Kidney tubule cell (primary cell): Measurements from ENCODE around the gene GPR176.

ENCODE experiments used
- DNase-seq: peaks from one replicate; pipeline ENCODE4 v3.0.0-alpha.2; 2018; ENCODE audit warnings: low spot score

GPR176 gene

GRCh38 chr15:39919748-39920509 lies at the start of gene GPR176:
Gene GPR176, minus strand, starts transcription at chr15:39920266. Its CDS starts 240 bp downstream, at chr15:39920026.
- DNase-seq, result peak; percentile 87

- no peak for DNase-seq
Measured at GRCh38 chr15:39969002-39969394, 48.9 kb upstream of the GPR176 start.

GRCh38 chr15:39968273-39969001 lies 48.4 kb upstream of the GPR176 start:
- DNase-seq, result no peak

GRCh38 chr15:39966521-39966920 lies 46.5 kb upstream of the GPR176 start:
- no peak for DNase-seq

- DNase-seq, result no peak
Measured at GRCh38 chr15:39963786-39964185, 43.7 kb upstream of the GPR176 start.

GRCh38 chr15:39961051-39961450 lies 41.0 kb upstream of the GPR176 start:
- DNase-seq, result no peak

GRCh38 chr15:39960411-39960810 lies 40.3 kb upstream of the GPR176 start:
- no peak for DNase-seq

GRCh38 chr15:39959411-39959810 lies 39.3 kb upstream of the GPR176 start:
- no peak for DNase-seq

- DNase-seq, result no peak
Measured at GRCh38 chr15:39957481-39957880, 37.4 kb upstream of the GPR176 start.

- DNase-seq, result no peak
Measured at GRCh38 chr15:39953521-39953920, 33.5 kb upstream of the GPR176 start.

- DNase-seq, result no peak
Measured at GRCh38 chr15:39951561-39951960, 31.5 kb upstream of the GPR176 start.

GRCh38 chr15:39948817-39949216 lies 28.8 kb upstream of the GPR176 start:
- no peak for DNase-seq

GRCh38 chr15:39947401-39948197 lies 27.5 kb upstream of the GPR176 start:
- DNase-seq, result no peak

- DNase-seq, result peak; percentile 19
Measured at GRCh38 chr15:39946862-39947261, 26.8 kb upstream of the GPR176 start.

GRCh38 chr15:39944726-39945125 lies 24.7 kb upstream of the GPR176 start:
- no peak for DNase-seq

GRCh38 chr15:39942753-39943150 lies 22.7 kb upstream of the GPR176 start:
- no peak for DNase-seq

GRCh38 chr15:39942101-39942752 lies 22.2 kb upstream of the GPR176 start:
- no peak for DNase-seq

GRCh38 chr15:39939487-39940452 lies 19.7 kb upstream of the GPR176 start:
- DNase-seq, result no peak

- DNase-seq, result no peak
Measured at GRCh38 chr15:39937696-39938095, 17.6 kb upstream of the GPR176 start.

GRCh38 chr15:39936681-39937080 lies 16.6 kb upstream of the GPR176 start:
- DNase-seq, result no peak

- peak; percentile 87 for DNase-seq
Measured at GRCh38 chr15:39936187-39936586, 16.1 kb upstream of the GPR176 start.
